Skeletal muscle cell (primary cell): Measurements from ENCODE around the gene SLC2A8.
A peak's percentile ranks its signal among the peaks of the same experiment; 100 is the strongest.

Experiments used
- DNase-seq: peaks from one replicate; pipeline ENCODE4 v3.0.0-alpha.2; 2010; ENCODE audit warnings: low read depth
- H3K4me3 ChIP-seq: 2 replicates; pipeline ENCODE4 v1.5.1; 2011; ENCODE audit warnings: low read depth, mild to moderate bottlenecking, control low read depth, low read length, moderate library complexity

Gene SLC2A8, protein sequence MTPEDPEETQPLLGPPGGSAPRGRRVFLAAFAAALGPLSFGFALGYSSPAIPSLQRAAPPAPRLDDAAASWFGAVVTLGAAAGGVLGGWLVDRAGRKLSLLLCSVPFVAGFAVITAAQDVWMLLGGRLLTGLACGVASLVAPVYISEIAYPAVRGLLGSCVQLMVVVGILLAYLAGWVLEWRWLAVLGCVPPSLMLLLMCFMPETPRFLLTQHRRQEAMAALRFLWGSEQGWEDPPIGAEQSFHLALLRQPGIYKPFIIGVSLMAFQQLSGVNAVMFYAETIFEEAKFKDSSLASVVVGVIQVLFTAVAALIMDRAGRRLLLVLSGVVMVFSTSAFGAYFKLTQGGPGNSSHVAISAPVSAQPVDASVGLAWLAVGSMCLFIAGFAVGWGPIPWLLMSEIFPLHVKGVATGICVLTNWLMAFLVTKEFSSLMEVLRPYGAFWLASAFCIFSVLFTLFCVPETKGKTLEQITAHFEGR

DNA sequence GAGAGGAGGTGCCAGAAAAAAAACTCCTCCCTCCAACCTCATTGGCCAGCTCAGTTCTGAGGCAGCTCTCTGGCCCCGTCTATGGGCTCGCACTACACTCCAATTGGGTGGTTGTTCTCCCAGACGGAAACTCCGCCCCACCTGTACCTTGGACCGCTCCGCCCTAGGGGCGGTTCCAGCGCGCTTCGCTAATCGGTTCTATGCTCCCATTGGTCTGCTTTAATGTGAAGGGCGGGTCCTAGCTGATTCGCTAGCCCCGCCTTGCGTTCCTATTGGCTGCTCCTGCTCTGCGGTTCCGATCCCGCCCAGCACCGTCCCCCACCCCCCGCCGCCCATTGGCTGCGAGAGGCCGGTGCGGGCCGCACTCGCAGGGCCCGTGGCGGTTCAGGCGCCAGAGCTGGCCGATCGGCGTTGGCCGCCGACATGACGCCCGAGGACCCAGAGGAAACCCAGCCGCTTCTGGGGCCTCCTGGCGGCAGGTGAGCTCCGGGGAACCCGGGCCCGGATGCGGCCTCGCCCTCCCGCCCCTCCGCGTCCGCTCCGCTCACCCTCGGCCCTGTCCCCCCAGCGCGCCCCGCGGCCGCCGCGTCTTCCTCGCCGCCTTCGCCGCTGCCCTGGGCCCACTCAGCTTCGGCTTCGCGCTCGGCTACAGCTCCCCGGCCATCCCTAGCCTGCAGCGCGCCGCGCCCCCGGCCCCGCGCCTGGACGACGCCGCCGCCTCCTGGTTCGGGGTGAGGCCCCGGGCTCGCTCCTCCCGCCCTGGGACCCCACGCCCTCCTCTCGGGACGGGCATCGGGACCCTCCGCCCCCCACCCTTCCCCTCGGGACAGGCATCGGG is at the start of gene SLC2A8:
SLC2A8 (plus strand) TSS at position 362 of the 838 bp plus-strand sequence; CDS start at position 424, 62 bp downstream.
- peak; percentile 93 for DNase-seq
- H3K4me3 ChIP-seq: peak within 1 kb of the TSS; percentile 61

GRCh38 chr9:127347831-127348776 is 48.9 kb upstream of the SLC2A8 start:
- H3K4me3 ChIP-seq: no peak overlapping the region
- DNase-seq: peak; percentile 26

DNA sequence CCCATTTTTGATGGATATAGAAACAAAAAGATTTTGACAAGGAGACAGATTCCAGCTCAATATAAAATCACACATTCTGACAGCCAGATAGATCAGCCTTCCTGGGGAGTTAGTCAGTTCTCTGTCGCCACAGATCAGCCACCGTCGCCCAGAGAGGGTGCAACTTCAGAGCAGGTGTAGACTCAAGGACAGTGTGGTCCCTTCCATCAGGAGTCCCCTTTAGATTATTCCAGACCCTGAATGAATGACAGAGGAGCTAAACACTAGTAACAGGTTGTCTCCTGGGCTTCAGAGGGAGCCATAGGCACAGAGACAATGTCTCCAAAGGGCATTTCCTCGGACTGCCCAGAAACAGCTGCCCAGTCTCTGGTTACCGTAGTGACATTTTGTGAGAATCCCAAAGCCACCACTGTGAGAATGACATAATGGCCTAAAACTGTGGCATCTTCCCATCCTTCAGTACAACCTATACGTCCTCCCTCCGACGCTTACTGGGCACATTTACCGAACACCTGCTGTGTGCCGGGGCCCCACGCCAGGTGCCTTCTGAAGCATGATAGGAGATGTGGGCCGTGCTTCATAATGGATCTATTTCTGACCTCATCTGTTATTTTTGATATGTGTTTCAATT is 47.4 kb upstream of the SLC2A8 start:
- no peak for DNase-seq

DNA sequence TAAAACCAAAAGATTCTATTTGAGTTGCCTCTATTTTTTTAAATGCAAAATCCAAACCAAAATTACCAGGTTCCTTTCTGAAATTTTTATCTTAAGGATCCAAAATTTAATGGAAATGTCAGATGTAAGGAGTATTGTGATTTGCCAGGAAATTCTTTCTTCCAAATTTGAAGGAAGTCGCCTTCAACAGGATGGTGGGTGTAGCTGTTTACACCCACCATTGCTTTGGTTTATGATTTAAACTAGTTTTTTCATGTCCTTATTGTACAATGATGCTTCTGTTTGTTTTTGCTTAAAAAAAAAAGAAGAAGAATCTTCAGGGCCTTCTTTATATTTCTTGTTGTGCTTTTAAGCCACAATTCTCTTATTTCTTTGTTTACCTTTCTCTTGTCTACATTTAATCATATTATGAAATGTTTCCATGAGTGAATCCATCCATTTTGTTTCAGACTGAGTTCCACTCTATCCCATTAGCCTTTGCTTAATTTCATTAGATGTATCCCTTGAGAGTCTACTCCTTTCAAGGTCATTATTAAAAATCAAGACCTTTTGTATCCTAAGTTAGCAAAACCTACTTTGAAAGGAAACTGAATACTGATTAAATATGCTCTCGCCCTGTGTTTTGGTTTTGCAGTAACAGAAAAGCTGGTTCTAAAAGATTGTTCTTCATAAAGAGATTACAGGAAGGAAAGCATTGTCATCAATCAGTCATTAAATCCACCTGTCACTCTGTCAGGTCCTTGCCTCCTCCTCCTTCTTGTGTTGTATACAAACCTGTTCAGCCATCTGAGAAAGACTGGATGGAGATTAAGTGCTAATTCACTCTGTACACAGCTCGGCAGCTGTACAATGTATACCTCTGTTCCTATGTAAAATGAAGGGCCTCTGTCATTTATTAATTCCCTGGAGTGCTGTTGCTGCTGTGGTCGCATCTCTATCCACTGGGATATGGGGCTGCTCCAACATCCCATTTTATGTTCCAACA is 45.5 kb upstream of the SLC2A8 start:
- no peak overlapping the region for H3K4me3 ChIP-seq
- no peak for DNase-seq

More for the DNA sequence above, 47.4 kb upstream of the SLC2A8 start:
- no peak overlapping the region for H3K4me3 ChIP-seq

DNA sequence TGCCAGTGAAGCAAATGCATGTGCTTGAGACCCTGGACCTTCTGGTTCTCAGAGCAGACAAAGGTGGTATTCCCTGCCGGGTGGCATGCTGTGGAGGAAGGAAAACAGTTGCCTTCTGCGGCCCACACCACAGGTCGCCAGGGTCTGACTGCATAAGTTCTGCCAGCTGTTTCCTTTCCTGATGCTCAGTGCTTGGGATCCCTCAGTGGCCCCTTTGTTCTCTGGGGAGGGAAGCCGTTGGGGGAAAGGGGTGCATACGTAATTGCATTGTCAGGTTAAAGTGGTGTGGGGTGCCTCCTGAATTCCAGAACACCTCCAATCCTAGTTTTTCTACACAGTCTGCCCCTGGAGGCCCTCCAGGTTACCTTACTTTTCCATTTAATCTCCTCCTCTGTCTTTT is 43.1 kb upstream of the SLC2A8 start:
- no peak overlapping the region for H3K4me3 ChIP-seq
- no peak for DNase-seq

DNA sequence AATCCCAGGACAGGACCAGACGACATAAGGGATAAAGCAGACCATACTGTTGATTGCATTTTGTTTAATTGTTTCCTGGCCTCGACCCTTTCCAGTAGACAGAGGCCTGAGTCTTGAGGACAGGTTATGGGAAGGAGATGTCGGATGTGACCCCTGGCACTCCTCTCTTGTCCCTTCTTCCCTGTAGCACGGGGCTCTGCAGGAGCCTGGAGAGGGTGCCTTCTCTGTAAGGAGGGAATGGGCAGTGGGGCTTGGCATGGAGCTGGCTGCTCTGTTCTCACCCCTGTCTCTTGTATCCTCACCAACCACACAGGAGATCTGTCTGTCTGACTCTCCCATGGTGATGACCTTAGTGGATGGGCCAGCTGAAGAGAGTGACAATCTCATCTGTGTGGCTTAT is 40.1 kb upstream of the SLC2A8 start:
- no peak for DNase-seq
- H3K4me3 ChIP-seq: no peak overlapping the region

GRCh38 chr9:127358023-127358535 is 38.9 kb upstream of the SLC2A8 start:
- no peak for DNase-seq
- no peak overlapping the region for H3K4me3 ChIP-seq

DNA sequence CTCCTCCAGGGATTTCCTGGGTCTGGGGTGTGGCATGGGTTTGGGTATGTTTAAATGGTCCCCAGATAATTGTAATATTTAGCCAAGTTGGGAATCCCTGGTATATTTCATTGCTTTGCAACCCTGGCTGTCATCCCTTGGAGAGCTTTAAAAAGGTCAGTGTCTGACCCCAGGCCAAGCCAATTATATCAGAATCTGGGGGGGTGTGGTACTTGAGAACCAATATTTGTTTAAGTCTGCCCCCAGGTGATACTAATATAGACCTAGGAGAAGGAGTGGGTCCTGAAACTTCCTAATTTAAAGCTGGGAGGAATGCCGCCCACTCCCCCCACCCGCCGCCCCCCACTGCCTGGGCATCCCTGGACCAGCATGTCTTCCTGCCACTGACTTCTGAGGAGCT is 38.2 kb upstream of the SLC2A8 start:
- DNase-seq: no peak
- H3K4me3 ChIP-seq: no peak overlapping the region

GRCh38 chr9:127360250-127360649 is 36.7 kb upstream of the SLC2A8 start:
- no peak for DNase-seq
- H3K4me3 ChIP-seq: no peak overlapping the region

- DNase-seq: no peak
- no peak overlapping the region for H3K4me3 ChIP-seq
These were observed 36.1 kb upstream of the SLC2A8 start for GRCh38 chr9:127360829-127361228.

DNA sequence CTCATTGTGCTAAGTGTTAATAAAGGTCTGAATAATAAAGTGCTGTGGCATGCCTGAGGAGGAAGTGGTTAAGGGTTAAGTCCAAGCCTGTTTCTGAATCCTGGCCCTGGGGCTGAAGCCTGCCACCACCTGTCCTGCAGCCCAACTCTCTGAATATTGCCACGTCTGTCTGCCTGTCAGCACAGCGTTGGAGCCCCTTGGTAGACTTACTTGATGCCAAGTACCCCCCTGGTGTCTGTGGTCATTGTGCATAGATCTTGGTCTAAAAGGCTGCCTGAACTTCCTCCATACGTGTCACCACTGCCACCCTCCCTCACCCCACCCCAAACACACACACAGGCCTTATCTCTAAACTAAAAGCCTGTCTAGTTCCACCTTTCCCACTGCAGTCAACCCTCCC is 35.4 kb upstream of the SLC2A8 start:
- no peak for DNase-seq
- no peak overlapping the region for H3K4me3 ChIP-seq

- DNase-seq: no peak
- no peak overlapping the region for H3K4me3 ChIP-seq
These were observed 34.1 kb upstream of the SLC2A8 start for GRCh38 chr9:127362829-127363228.

DNA sequence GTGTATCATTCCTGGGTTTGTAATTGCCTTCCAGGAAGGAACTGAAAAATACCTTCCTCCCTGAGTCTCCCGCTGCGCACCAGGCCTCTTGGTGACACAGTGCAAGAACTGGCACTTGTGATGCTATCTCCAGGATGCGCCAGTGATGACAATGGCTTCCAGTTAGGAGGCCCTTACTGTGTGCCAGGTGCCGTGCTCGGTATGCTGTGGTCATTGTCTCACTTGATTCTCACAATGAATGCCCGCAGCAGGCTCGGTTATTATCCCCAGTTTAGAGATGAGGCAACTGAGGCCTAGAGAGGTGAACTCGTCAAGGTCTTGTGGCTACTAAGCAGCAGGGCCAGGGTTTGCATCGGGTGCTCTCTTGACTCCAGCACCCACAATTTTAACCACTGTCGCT is 31.5 kb upstream of the SLC2A8 start:
- no peak overlapping the region for H3K4me3 ChIP-seq
- no peak for DNase-seq

DNA sequence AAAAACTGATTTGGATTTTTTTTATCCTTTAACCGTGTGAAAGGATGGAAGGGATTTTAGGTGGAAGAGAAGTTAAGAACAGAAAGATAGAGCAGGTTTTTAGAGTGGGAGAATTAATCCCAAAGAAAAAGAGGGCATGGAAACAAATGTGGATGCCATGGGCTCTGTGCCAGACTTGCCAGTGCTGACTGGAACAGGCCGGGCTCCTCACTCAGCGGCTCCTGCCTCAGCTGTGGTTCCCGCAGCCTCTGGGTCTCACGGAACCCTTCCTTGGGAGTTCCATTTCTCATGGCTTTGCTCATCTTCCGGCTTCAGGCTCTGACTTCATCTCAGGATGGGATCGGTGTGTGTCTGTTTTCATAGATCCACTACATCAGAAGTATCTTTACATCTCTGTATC is 30.4 kb upstream of the SLC2A8 start:
- H3K4me3 ChIP-seq: no peak overlapping the region
- no peak for DNase-seq

- DNase-seq: no peak
- H3K4me3 ChIP-seq: no peak overlapping the region
These were observed 28.0 kb upstream of the SLC2A8 start for GRCh38 chr9:127368852-127369402.

GRCh38 chr9:127369428-127369827 is 27.5 kb upstream of the SLC2A8 start:
- no peak overlapping the region for H3K4me3 ChIP-seq
- DNase-seq: no peak

- DNase-seq: no peak
- H3K4me3 ChIP-seq: no peak overlapping the region
These were observed 26.8 kb upstream of the SLC2A8 start for GRCh38 chr9:127370147-127370579.
